BJ (cell line): Measurements from ENCODE around the gene RUSF1. TPM values are rescaled to one million over a fixed set of nuclear protein-coding genes. Genes with fewer than 3 reads are reported as not detected.

Experiments used
- CTCF ChIA-PET: fragments of 350-600 bp; formaldehyde crosslinking; extraction: SDS; loops from one replicate; lab custom pipeline; 2021; ENCODE audit warnings: antibody characterized with exemption, inconsistent platforms; lab: Yijun Ruan, JAX
- POLR2A ChIA-PET: fragments of 300-600 bp; sonication (Branson Sonifier 250); formaldehyde crosslinking; extraction: SDS; loops from one replicate; lab custom pipeline; 2021; ENCODE audit warnings: antibody characterized with exemption; lab: Charles Lee
- DNase-seq: peaks from one replicate; pipeline ENCODE4 v3.0.0-alpha.2; 2011; ENCODE audit warnings: low read depth
- H3K27me3 ChIP-seq: 2 replicates; pipeline ENCODE4 v1.6.0; 2011; ENCODE audit warnings: low read length; ENCODE audit not compliant: control insufficient read depth, insufficient read depth
- H3K36me3 ChIP-seq: 2 replicates; pipeline ENCODE4 v1.5.1; 2011; ENCODE audit warnings: low read length; ENCODE audit not compliant: control insufficient read depth, insufficient read depth
- H3K4me3 ChIP-seq: 2 replicates; pipeline ENCODE4 v1.5.1; 2011; ENCODE audit warnings: low read depth, mild to moderate bottlenecking, control low read depth, low read length
- polyA plus RNA-seq: library from polyadenylated mRNA; depleted of rRNA; stranded (reverse); fragments of >200 nt; gene quantifications from 2 replicates; pipeline ENCODE4 v1.2.3, GENCODE V29; 2011; rRNA removed
- TF ChIP-seq, protein P1 (sequence below): IDR thresholded peaks from 2 replicates; pipeline ENCODE4 v1.5.1; 2011; ENCODE audit warnings: low read depth, mild to moderate bottlenecking, control low read depth, inconsistent platforms, low read length, moderate library complexity; ENCODE audit not compliant: insufficient read depth

RUSF1 gene
- polyA plus RNA-seq, 1 experiment, result 56.4 TPM

DNA sequence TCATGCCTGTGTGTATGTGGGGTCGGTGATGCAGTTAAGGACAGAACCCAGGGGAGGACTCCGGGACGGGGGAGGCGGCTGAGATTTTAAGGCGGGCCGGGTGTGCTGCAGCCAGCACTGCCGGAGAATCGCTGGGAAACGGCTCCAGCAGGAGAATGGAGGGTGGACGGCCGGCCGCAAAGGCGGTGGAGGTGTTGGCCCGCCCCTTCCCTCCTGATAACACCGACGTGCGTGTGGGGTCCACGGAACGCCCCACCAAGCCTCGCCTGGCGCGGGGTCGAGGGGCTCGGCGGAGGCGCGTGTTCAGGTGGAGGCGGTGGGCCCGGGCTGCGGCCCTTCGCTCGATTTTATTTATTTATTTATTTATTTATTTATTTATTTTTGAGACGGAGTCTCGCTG, 66.2 kb downstream of the RUSF1 start:
- peak overlapping the region; percentile 53 for H3K4me3 ChIP-seq
- TF ChIP-seq, protein P1, sequence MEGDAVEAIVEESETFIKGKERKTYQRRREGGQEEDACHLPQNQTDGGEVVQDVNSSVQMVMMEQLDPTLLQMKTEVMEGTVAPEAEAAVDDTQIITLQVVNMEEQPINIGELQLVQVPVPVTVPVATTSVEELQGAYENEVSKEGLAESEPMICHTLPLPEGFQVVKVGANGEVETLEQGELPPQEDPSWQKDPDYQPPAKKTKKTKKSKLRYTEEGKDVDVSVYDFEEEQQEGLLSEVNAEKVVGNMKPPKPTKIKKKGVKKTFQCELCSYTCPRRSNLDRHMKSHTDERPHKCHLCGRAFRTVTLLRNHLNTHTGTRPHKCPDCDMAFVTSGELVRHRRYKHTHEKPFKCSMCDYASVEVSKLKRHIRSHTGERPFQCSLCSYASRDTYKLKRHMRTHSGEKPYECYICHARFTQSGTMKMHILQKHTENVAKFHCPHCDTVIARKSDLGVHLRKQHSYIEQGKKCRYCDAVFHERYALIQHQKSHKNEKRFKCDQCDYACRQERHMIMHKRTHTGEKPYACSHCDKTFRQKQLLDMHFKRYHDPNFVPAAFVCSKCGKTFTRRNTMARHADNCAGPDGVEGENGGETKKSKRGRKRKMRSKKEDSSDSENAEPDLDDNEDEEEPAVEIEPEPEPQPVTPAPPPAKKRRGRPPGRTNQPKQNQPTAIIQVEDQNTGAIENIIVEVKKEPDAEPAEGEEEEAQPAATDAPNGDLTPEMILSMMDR, result no peak
- DNase-seq, result no peak
- ChIA-PET POLR2A (no interaction called here), CTCF (interaction anchor here (0.6 to 3.2 kb wide), 19 partner anchors 10 to 500 kb away, joined by 3 to 37 read pairs (median 4); partner anchors contain the start of genes COX6A2, HSD3B7 and PYCARD)
- H3K36me3 ChIP-seq, result no peaks in the 10 kb centered on the region
- no peaks in the 10 kb centered on the region; the same call in 1 of the 2 replicates for H3K27me3 ChIP-seq

DNA sequence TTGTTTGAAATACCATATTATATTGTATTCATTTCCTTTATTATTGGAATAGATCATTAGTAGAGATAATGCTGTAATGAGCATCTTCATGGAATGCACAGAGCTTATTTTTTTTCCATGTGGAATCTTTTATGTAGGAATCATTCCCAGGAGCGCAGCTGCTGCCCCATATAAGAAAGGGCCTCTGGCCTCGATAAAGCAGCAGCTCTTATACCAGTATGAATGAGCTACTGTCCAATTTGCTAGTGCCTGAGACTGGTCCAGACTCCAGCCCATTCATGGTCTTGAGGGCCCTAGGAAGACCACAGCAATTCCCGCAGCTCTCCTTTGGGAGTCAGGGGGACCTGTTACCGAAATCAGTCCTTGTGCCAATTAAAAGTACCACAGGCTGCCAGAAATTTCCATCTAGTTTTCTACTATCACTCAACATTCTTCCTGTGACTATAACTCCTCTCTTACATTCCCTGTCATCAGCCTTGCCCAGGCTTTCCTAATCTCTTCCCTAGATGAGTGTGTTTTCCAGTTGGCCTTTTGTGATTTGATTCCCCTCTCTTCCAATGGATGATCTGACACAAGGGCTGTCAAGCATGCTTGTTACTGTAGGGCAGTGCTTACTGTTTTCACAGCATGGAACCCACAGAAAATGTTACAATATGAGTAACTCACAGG, 67.5 kb downstream of the RUSF1 start:
- Histone ChIP-seq H3K27me3 (no peaks in the 10 kb centered on the region), H3K4me3 (no peak overlapping the region), H3K36me3 (no peaks in the 10 kb centered on the region)
- CTCF ChIA-PET, result interaction anchor here (1.1 to 1.6 kb wide), 3 partner anchors 10 to 298 kb away, joined by 3 to 4 read pairs (median 3); partner anchors contain the start of gene ARMC5
- TF ChIP-seq, protein P1, result no peak
- POLR2A ChIA-PET, result no interaction called here
- no peak for DNase-seq

DNA sequence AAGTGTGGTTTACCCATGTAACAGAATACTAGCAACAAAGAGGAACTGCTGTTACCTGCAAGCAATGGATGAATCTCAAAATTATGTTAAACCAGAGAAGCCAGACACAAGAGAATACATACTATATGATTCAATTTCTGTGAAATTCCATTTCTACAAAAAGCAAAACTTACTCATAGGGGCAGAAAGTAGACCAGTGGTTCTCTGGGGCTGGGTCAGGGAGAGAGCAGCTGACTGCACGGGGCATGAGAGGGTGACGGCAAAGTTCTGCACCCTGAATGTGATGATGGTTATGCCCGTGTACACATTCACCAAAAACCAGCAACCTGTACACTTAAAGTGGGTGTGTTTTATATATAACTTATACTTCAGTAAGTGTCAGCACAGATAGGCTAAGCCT, 68.7 kb downstream of the RUSF1 start:
- DNase-seq, result no peak
- ChIA-PET POLR2A (no interaction called here), CTCF (interaction anchor here (0.7 to 1.6 kb wide), 4 partner anchors 9 to 297 kb away, joined by 3 to 4 read pairs (median 3); partner anchors contain the start of gene ARMC5)
- Histone ChIP-seq H3K27me3 (no peaks in the 10 kb centered on the region), H3K4me3 (no peak overlapping the region), H3K36me3 (no peaks in the 10 kb centered on the region)
- TF ChIP-seq, protein P1, result no peak

Other genes with a start within 250 kb of the RUSF1 start
- not detected in 2 replicates for gene ITGAM, start 248.4 kb downstream of the RUSF1 start, polyA plus RNA-seq
- gene ITGAX, start 153.2 kb downstream of the RUSF1 start, polyA plus RNA-seq, result not detected in 2 replicates
- gene ITGAD, start 115.1 kb downstream of the RUSF1 start, polyA plus RNA-seq, result not detected in 2 replicates
- not detected in 2 replicates for gene COX6A2, start 80.0 kb downstream of the RUSF1 start, polyA plus RNA-seq
- gene ZNF843, start 65.6 kb downstream of the RUSF1 start, polyA plus RNA-seq, result 0.56 and 0.87 TPM in 2 replicates
- 3.0 and 6.4 TPM in 2 replicates for gene ARMC5, start 48.9 kb downstream of the RUSF1 start, polyA plus RNA-seq
- gene TGFB1I1, start 36.2 kb downstream of the RUSF1 start, polyA plus RNA-seq, result 56.4 and 92.3 TPM in 2 replicates
- not detected in 2 replicates for gene SLC5A2, start 25.3 kb downstream of the RUSF1 start, polyA plus RNA-seq
- gene AHSP, start 19.5 kb upstream of the RUSF1 start, polyA plus RNA-seq, result not detected in 2 replicates